Esophagus squamous epithelium (tissue), 5 donors: ENCODE data around the gene MMRN2. TPM values are rescaled to one million over a fixed set of nuclear protein-coding genes. Genes with fewer than 3 reads are reported as not detected.
"Not testable (repeated sequence)": the region's sequence is repeated elsewhere in the genome, so short reads cannot be mapped to it uniquely, and the experiment has no call there.

ENCODE experiments used
- DNase-seq: peaks from one replicate; lab custom pipeline; 2025; lab: John Stamatoyannopoulos, UW
- H3K27ac ChIP-seq, 4 donors: fragments of 200-600 bp; sonication (generic); one replicate each; pipeline ENCODE4 v1.5.1; 2016 to 2019; ENCODE audit warnings: mild to moderate bottlenecking in 1 of 4
- H3K27me3 ChIP-seq, 4 donors: fragments of 200-600 bp; sonication (generic); 1 replicate in 3 of 4; 2 replicates in 1 of 4; pipeline versions ENCODE4 v1.5.1 to v1.6.0; 2017 to 2021; ENCODE audit warnings: antibody characterized with exemption in 1 of 4
- H3K36me3 ChIP-seq, 3 donors: fragments of 200-600 bp; sonication (generic); one replicate each; pipeline ENCODE4 v1.5.1; 2016 to 2019
- H3K4me1 ChIP-seq, 3 donors: fragments of 200-600 bp; sonication (generic); one replicate each; pipeline ENCODE4 v1.5.1; 2017 to 2019
- H3K4me3 ChIP-seq, 4 donors: fragments of 200-600 bp; sonication (generic); 1 replicate in 3 of 4; 2 replicates in 1 of 4; pipeline ENCODE4 v1.5.1; 2016 to 2019; ENCODE audit warnings: mild to moderate bottlenecking in 2 of 4, moderate library complexity in 1 of 4
- H3K9me3 ChIP-seq, 3 donors: fragments of 200-600 bp; sonication (generic); one replicate each; pipeline ENCODE4 v1.5.1; 2016 to 2019
- POLR2A ChIP-seq, 4 donors: fragments of 450-650 bp; IDR thresholded peaks; one replicate each; pipeline ENCODE4 v1.6.1; 2017; ENCODE audit warnings: antibody characterized with exemption in 4 of 4, mild to moderate bottlenecking in 4 of 4, moderate library complexity in 3 of 4
- WGBS, 2 donors: methylation state at CpG; one replicate each; pipeline ENCODE4 v1.1.5; 2018; 5-methylcytosine and 5-hydroxymethylcytosine counted together
- intact Hi-C: fragments of 100-400 bp; cut with DNase I; formaldehyde crosslinking; loops from one replicate; pipeline ENCODE4 v1.15.0; 2022
- total RNA-seq, 4 donors: library from RNA; depleted of rRNA; stranded (reverse); fragments of >200 nt; gene quantifications; one replicate each; pipeline ENCODE4 v1.1.0, GENCODE V29; 2016
- TF ChIP-seq, protein P1 (sequence below), 6 experiments: fragments of 450-650 bp in 4 of 6; fragments of 200-600 bp in 2 of 6; sonication (generic) in 2 of 6; IDR thresholded peaks; one replicate each; pipeline ENCODE4 v1.5.1; 2016 to 2019; ENCODE audit warnings: antibody characterized with exemption in 6 of 6, mild to moderate bottlenecking in 4 of 6, moderate library complexity in 4 of 6
- donor health status: DM: yes; HTN: yes; CAD: no.

Gene MMRN2
- total RNA-seq, 4 donors from 2014 or later, result 3.4 to 18.1 (median 11.0) TPM

DNA sequence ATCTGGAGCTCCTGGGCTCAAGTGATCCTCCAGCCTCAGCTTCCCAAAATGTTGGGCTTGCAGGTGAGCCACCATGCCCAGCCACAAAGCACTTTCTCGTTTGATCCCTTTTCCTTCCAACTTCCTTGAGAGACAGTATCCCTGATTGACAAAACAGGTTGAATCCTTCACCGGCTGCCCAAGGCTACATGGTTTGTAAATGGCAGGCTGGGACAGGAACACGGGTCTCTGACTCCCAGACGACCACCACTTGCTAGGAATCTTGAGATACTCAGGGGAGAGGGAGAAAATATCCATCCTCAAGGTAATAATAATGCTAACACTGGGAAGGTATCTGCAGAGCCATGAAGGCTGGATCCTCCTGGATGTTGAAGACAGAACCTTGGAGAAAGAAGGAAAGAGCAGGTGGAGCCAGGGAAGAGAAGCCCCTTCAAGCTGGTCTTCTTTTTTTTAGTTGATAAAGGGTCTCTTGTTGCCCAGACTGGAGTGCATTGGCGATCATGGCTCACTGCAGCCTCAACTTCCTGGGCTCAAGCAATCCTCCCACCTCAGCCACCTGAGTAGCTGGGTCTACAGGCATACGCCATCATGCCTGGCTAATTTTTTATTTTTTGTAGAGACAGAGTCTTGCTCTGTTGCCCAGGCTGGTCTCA is 19.8 kb downstream of the MMRN2 start:
- DNase-seq, result no peak

DNA sequence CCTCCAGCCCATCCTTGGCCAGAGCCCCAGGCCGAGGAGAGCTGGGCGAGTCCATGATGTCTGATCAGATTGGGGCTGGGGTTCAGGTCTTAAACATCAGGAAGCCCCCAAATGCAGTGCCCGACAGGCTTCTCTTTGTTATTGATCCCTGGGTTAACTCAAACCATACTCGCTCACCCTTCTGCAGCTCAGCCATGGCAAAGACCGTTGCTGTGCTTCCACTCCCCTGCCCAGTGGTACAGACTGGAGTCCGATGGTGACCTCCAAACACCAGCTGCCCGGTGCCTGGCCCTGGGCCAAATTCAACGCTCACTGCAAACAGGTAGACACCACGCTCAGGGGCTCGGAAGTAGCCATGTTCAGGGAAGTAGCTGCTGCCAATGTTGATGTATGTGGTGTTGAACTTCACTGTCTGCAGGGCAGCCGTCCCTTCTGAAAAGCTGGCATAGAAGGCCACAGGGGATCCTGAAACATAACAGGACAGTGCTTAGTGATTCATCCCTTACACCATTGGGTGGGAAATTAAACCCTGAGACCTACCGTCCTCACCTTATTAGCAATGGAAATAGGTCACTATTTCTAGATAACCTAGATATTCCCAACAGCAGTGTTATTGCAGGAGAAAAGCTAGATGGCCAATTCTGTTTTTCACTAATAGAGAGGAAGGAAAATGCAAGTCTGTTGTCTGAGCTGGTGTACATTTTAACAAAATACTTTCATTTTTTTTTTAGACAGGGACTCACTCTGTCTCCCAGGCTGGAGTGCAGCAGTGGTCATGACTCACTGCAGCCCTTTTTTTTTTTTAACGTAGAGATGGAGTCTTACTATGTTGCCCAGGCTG is 20.5 kb downstream of the MMRN2 start:
- no peaks in the 10 kb centered on the region for H3K9me3 ChIP-seq
- H3K27me3 ChIP-seq, result no peaks in the 10 kb centered on the region
- H3K36me3 ChIP-seq, result peaks cover 0 to 11% (median 0%) of the 10 kb centered on the region in 3 donors
- TF ChIP-seq POLR2A (IDR thresholded peaks at IDR 0.05), result no peak
- TF ChIP-seq, protein P1, sequence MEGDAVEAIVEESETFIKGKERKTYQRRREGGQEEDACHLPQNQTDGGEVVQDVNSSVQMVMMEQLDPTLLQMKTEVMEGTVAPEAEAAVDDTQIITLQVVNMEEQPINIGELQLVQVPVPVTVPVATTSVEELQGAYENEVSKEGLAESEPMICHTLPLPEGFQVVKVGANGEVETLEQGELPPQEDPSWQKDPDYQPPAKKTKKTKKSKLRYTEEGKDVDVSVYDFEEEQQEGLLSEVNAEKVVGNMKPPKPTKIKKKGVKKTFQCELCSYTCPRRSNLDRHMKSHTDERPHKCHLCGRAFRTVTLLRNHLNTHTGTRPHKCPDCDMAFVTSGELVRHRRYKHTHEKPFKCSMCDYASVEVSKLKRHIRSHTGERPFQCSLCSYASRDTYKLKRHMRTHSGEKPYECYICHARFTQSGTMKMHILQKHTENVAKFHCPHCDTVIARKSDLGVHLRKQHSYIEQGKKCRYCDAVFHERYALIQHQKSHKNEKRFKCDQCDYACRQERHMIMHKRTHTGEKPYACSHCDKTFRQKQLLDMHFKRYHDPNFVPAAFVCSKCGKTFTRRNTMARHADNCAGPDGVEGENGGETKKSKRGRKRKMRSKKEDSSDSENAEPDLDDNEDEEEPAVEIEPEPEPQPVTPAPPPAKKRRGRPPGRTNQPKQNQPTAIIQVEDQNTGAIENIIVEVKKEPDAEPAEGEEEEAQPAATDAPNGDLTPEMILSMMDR (IDR thresholded peaks at IDR 0.05), result no peak
- no peak for DNase-seq
- H3K4me1 ChIP-seq, result peaks cover 0 to 16% (median 0%) of the 10 kb centered on the region in 3 donors
- 66 to 77% methylated on average over 6 of the region's 13 CpGs for WGBS, 2 donors
- no peak overlapping the region for H3K27ac ChIP-seq
- no peak overlapping the region for H3K4me3 ChIP-seq
- intact Hi-C loops, result no loop called here

More for the DNA sequence above, 19.8 kb downstream of the MMRN2 start:
- Histone ChIP-seq H3K27ac (no peak overlapping the region), H3K9me3 (no peaks in the 10 kb centered on the region), H3K4me1 (peaks cover 0 to 11% (median 0%) of the 10 kb centered on the region in 3 donors), H3K27me3 (no peaks in the 10 kb centered on the region), H3K4me3 (no peak overlapping the region), H3K36me3 (peaks cover 0 to 11% (median 0%) of the 10 kb centered on the region in 3 donors)
- TF ChIP-seq, protein P1 (IDR thresholded peaks at IDR 0.05), result no peak
- no peak for TF ChIP-seq POLR2A (IDR thresholded peaks at IDR 0.05)
- intact Hi-C loops, result no loop called here
- 69 to 84% methylated on average over 6 of the region's 6 CpGs for WGBS, 2 donors

DNA sequence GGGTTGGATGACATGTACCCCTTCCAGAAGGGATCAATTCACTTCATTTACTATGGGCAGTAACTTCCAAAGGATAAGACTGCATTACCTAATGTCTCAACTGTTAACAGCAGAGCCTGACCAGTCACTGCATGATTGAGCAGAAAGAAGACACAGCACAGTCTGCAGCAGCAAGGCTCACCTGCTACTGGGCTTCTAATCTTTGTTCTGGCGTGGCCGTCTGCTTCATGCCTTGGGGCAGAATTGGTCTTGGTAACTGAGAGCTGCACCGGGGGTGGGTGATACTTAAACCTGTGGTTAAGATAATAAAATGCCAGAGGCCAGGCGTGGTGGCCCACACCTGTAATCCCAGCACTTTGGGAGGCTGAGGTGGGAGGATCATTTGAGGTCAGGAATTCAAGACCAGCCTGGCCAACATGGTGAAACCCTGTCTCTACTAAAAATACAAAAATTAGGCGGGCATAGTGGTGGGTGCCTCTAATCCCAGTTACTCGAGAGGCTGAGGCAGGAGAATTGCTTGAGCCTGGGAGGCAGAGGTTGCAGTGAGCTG is 23.2 kb downstream of the MMRN2 start:
- peaks cover 0 to 35% (median 0%) of the 10 kb centered on the region in 3 donors for H3K36me3 ChIP-seq
- peaks cover 0 to 15% (median 0%) of the 10 kb centered on the region in 3 donors for H3K4me1 ChIP-seq
- H3K4me3 ChIP-seq, H3K27ac ChIP-seq, H3K9me3 ChIP-seq, DNase-seq, H3K27me3 ChIP-seq, intact Hi-C loops: not testable (repeated sequence)
- 66 to 85% methylated on average over 5 to 6 of the region's 6 CpGs for WGBS, 2 donors

DNA sequence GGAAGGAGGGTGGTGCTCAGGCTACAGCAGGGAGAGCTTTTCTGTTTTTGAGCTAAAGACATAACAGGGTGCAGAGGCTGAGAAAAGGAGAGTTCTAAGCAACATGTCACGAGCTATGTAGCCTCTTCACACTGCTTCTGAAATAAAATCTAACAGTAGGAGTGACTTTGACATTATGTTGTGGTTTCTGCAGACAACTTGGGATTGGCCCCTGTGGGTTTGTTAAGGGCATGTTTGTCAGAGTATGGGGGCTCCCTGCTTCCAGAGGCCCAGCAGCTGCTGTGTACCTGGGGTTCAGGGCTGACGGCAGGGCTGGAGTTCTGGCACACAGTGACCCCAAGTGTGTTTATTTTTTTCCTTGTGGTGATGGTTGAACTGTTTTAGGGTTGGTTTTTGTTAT is 24.7 kb downstream of the MMRN2 start:
- H3K4me3 ChIP-seq, result no peak overlapping the region
- TF ChIP-seq POLR2A (IDR thresholded peaks at IDR 0.05), result no peak
- TF ChIP-seq, protein P1 (IDR thresholded peaks at IDR 0.05), result no peak
- intact Hi-C loops, result no loop called here
- peak overlapping the region in 2 of 4 donors; percentile 7 to 36 for H3K27ac ChIP-seq
- 85 to 95% methylated on average over 2 of the region's 2 CpGs for WGBS, 2 donors
- peaks cover 0 to 51% (median 0%) of the 10 kb centered on the region in 3 donors for H3K36me3 ChIP-seq
- DNase-seq, result no peak
- H3K4me1 ChIP-seq, result peaks cover 0 to 13% (median 0%) of the 10 kb centered on the region in 3 donors
- H3K27me3 ChIP-seq, result no peaks in the 10 kb centered on the region
- no peaks in the 10 kb centered on the region for H3K9me3 ChIP-seq

DNA sequence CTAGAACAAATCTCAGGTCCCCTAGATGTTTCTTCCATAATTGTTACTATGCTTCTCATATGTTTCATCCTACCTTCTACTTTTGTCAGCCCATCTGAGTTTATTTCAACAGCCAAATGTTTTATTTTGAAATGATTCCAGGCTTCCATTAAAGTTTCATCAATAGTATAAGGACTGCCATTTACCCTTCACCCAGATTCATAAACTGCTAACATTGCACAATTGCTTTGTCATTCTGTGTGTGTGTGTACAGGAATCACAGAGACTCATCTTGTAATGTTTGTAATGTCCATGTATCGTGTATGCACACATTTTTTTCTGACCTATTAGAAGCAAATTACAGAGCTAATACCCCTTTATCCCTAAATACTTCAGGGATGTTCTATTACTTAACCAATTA is 25.5 kb downstream of the MMRN2 start:
- TF ChIP-seq POLR2A (IDR thresholded peaks at IDR 0.05), result no peak
- Histone ChIP-seq H3K27me3 (no peaks in the 10 kb centered on the region), H3K9me3 (no peaks in the 10 kb centered on the region), H3K4me1 (peaks cover 0 to 13% (median 3%) of the 10 kb centered on the region in 3 donors), H3K27ac (no peak overlapping the region), H3K36me3 (peaks cover 0 to 51% (median 0%) of the 10 kb centered on the region in 3 donors), H3K4me3 (no peak overlapping the region)
- DNase-seq, result no peak
- WGBS, 2 donors, result 54 to 74% methylated on average over 1 of the region's 1 CpG
- intact Hi-C loops, result no loop called here
